HG03469 (cell line): ENCODE results near the gene MLXIP.

Experiments
- ATAC-seq: cut with Tn5 transposase; IDR thresholded peaks from one replicate; pipeline ENCODE4 v1.9.1; 2021; ENCODE audit warnings: mild to moderate bottlenecking, moderate library complexity, moderate number of reproducible peaks; ENCODE audit not compliant: unreplicated experiment

MLXIP gene

DNA sequence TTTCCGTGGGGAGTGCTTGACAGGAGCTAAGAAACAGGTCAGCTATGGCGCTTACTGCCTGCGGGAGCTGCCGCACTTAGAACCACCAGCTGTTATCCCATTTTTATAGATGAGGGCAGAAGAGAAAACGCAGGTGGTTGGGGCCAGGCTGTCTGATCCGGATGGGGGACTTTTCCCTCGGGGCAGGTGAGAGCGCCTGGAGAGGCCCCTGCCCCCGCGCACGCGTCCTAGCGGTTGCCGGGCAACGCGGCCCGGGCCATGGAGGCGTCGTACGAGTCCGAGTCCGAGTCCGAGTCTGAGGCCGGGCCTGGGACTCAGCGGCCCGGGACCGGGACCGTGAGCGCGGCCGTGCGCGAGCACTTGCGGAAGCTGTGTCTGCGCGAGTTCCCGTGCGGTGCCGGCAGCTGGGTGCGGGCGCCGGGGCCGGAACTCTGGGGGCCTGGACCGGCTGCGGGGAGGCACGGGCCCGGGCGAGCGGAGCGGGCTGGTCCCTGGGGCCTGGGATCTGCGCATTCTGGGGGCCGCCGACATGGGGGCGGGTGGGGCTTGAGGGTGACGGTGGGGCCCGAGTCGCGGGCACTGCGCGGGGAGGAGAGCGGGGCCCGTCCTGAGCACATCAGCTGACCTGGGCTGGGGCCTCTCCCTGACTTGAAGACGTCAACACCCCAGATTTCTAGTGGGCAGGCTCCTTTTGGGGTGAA, 104.5 kb downstream of the MLXIP start, which contains the start of gene LRRC43:
LRRC43 (plus strand) TSS at position 237 of the 701 bp plus-strand sequence; CDS start at position 259, 22 bp downstream.
- ATAC-seq = no peak

DNA sequence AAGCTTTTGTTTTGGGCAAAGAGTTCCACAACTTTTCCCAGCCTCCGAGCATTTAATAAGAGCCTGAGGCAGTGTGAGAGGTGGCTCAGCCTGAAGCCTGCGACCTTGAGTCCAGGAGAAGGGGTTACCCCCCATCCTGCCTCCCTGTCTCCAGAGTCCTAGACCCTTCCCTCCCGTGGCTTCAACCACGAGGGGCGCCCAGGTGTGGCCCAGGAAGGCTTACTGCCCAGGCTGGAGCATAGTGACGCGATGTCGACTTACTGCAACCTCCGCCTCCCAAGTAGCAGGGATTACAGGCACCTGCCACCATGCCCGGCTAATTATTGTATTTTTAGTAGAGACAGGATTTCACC, 105.0 kb downstream of the MLXIP start:
- ATAC-seq = no peak

DNA sequence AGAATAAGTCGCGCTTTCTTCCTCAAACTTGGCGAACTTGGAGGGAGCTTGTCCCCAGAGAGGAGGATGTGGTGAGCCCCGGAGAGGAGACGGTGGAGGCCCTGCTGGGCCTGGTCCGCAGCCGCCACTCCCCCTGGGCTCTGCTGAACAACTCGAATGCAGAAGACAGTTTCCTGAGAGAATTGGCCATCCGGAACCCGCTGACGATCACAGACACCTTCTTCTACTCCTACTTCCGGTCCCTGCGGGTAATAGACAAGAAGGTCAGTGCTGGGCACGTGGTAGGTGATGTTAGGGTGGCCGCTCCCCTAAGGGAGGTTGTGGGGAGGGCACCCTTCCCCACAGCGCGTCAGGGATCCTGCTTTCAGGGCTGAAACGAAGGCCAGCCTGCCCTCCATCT, 106.0 kb downstream of the MLXIP start:
- no peak for ATAC-seq

DNA sequence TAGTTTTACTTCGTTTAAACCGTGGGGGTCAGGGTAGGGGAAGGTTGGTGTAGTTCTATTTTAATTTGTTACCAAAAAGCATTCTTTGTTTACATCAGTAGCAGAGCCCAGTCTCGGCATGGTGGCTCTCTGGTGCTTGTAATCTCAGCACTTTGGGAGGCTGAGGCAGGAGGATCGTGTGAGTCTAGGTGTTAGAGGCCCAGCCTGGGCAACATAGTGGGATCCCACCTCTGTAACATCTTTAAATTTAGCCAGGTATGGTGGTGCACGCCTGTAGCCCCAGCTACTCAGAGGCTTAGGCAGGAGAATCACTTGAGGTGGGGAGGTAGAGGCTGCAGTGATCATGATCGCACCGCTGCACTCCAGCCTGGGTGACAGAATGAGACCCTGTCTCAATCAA, 106.5 kb downstream of the MLXIP start:
- ATAC-seq = no peak

DNA sequence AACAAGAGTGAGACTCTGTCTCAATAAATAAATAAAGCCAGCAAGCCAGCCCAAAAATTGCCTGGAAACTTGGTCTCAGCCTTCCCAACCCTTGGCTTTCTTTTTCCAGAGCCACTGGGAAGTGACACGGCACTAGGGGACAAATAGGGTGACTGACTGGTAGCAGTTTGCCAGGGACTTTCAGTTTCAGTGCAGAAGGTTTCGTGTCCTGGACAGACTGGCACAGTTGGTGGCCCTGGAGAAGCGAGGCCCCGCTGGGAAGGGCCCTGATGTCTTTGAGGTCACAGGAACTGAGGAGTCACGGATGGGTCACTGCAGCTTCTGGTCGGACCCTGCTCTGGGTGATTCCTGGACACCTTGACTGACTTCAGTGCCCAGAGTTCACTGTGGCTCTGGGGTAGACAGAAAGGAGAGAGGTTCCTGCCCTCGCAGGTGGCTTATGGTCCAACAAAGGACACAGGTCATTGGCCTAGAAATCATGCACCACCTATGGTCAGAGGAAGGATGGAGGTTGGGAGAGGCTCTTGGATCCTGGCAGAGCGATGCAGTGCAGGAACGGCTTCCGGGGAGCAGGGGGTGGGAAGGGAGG, 107.0 kb downstream of the MLXIP start:
- no peak for ATAC-seq

DNA sequence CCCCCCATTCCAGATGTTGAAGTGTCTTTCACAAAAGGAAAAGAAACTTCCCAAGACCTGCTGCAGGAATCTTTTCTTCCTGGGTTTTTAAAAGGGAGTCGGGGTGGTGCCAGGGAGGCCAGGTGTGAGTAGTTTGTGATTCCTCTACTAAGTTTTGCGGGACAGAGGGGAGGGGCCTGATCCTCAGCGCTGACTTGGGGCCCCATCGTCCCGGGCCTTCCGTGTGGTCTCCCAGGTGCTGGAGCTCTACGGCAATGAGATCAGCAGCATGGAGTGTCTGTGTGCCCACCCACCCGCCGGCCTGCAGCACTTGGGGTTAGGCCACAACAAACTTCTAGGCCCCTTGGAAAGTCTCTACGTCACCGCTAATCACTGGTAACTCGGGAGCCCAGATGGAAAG, 108.9 kb downstream of the MLXIP start:
- no peak for ATAC-seq

DNA sequence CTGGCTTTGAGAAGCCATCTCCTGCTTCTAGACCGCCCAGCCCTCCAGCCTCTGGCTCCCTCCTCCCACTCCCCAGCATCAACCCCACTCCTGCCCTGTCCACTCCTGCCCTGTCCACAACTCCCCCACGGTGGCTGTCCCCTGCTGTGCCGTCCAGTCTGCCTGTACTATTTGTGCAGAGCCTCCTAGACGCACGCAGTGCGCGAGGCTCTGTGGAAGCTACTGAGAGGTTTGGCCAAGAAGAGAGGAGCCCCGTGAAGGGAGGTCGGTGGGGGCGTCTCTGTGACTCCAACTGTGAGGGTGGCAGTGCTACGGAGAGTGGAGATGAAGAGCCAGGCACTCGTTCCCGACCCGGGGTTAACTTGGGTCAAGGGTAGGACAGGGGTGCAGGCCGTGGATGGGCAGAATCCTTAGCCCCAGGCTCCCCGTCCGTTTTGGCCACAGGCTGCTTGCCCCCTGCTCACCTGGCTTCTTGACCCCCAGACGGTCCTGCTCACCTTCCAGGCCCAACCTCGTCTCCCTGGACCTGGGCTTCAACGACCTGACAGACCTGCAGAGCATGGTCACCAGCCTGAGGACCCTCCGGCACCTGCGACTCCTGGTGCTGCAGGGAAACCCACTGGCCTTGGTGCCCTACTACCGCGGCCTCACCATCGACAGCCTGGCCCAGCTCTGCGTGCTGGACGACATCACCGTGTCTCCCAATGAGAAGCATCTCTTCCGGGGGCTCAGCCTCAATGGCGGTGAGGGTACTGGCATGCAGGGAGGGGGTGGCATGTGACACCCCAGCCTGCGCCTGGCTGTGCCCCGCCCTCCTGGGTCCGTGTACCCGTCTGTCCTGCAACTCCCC, 111.3 kb downstream of the MLXIP start:
- ATAC-seq = no peak

DNA sequence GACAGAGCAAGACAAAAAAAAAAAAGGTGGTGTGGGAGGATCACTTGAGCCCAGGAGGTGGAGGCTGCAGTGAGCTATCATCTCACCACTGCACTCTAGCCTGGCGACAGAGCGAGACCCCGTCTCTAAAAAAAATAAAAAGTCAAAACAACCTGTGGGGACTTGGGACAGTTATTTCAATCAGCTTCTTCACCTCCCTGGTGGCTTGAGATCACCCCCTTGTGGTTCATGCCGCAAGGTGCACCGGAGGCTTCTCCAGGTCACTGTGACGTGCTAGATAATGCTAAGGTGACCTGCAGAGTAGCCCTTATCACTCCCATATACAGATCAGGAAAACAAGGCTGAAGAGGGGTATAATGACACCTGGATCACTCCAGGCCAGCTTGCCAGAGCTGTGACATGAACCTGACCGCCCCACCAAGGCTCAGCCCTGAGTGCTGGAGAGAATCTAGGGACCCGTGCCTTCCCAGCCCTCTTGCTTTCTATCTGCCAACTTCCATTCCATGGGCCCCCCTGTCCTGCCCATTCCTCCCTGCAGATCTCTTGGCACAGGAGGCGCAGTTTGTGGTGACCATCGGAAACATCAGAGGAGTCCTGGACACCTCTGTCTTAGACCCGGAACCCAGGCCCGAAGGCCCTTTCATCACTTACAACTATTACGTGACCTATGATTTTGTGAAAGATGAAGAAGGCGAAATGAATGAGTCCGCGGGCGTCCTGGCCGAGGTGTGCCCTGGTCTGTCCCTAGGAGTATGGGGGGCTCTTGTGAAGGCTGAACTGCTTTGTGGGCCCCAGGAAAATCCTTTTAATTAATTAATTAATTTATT, 112.5 kb downstream of the MLXIP start:
- ATAC-seq = no peak

DNA sequence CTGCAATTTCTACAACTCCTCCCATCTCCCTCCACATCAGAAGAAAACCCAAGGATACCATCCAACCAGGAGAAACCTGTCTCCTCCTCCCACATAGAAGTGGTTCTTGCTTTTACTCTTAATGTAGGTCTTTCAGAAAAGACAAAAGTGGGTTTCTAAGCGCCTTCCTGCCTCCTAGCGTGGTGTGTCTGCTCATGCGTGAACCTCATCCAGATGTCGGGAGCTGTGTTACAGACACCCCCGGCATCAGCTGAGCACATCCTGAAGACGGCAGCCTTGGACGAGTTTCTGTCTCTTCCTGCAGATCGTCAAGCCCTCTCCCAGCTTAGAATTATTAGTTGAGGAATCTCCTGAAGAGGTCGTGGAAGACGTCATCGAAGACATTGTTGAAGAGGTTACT, 113.9 kb downstream of the MLXIP start:
- ATAC-seq = no peak

DNA sequence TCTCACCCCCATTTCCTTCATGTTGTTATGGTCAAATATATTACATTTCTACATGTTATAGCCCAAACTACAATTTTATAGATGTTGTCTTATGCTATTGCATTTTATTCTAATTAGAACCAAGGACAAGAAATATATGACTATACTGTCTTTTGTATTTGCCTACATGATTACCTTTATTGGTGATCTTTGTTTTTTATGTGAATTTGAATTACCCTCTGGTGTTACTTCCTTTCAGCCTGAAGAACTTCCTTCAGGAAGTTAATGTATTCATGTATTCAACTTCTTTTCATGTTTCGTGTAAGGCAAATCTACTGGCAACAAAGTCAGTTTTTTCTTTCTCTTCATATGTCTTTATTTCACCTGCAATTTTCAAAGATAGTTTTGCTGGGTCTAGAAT, 116.2 kb downstream of the MLXIP start:
- no peak for ATAC-seq

DNA sequence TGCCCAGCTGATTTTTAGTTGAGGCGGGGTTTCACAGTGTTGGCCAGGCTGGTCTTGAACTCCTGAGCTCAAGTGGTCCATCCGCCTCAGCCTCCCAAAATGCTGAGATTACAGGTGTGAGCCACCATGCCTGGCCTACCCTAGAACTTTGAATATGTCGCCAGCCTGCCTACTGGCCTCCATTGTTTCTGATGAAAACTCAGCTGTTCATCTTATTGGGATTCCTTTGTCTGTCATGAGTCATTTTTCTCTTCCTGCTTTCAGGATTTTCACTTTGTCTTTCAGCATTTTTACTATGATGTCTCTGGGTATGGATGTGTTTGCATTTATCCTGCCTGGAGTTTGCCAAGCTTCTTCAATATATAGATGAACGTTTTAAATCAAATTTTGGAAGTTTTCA, 116.8 kb downstream of the MLXIP start:
- no peak for ATAC-seq
